Right lobe of liver (tissue), 6 donors: ENCODE results near the gene CFAP157. TPM values are rescaled to one million over a fixed set of nuclear protein-coding genes. Genes with fewer than 3 reads are reported as not detected.

Source experiments
- ATAC-seq, 4 donors: fragments of 200-7000 bp; cut with Tn5 transposase; one replicate each; pipeline ENCODE4 v1.9.1; 2020; ENCODE audit warnings: mild to moderate bottlenecking in 4 of 4, moderate library complexity in 4 of 4
- DNase-seq, 3 donors: peaks; one replicate each; pipeline ENCODE4 v3.0.0-alpha.2; 2020
- H3K27ac ChIP-seq, 3 donors: fragments of 200-600 bp; one replicate each; pipeline ENCODE4 v1.8.0; 2022
- H3K27me3 ChIP-seq, 2 donors: fragments of 200-600 bp; one replicate each; pipeline ENCODE4 v1.8.0; 2022
- H3K36me3 ChIP-seq, 4 donors: fragments of 200-600 bp; sonication (generic) in 1 of 4; one replicate each; pipeline versions ENCODE4 v1.5.1 to v1.8.0; 2017 to 2022; ENCODE audit warnings: control low read depth in 1 of 4
- H3K4me1 ChIP-seq, 4 donors: fragments of 200-600 bp; sonication (generic) in 1 of 4; one replicate each; pipeline versions ENCODE4 v1.5.1 to v1.8.0; 2017 to 2022; ENCODE audit warnings: control low read depth in 1 of 4
- H3K4me3 ChIP-seq, 3 donors: fragments of 200-600 bp; one replicate each; pipeline ENCODE4 v1.8.0; 2022
- H3K9me3 ChIP-seq, 4 donors: fragments of 200-600 bp; sonication (generic) in 1 of 4; one replicate each; pipeline versions ENCODE4 v1.5.1 to v1.8.0; 2017 to 2022; ENCODE audit warnings: control low read depth in 1 of 4
- CTCF ChIP-seq, 4 donors: fragments of 200-600 bp in 3 of 4; fragments of 450-650 bp in 1 of 4; IDR thresholded peaks; one replicate each; pipeline versions ENCODE4 v1.5.1 to v1.8.0; 2016 to 2022; ENCODE audit warnings: antibody characterized with exemption in 4 of 4, mild to moderate bottlenecking in 2 of 4
- POLR2A ChIP-seq: fragments of 450-650 bp; IDR thresholded peaks from one replicate; pipeline ENCODE4 v1.6.1; 2017; ENCODE audit warnings: antibody characterized with exemption, mild to moderate bottlenecking
- WGBS: methylation state at CpG from one replicate; pipeline ENCODE4 v1.1.6; 2018; ENCODE audit warnings: low coverage, low lambda C conversion rate; ENCODE audit not compliant: insufficient coverage; ENCODE audit errors: missing lambda C conversion rate; 5-methylcytosine and 5-hydroxymethylcytosine counted together
- intact Hi-C, 2 donors: fragments of 100-400 bp; cut with DNase I; formaldehyde crosslinking; loops; one replicate each; pipeline versions ENCODE4 v1.11.2 to v1.14.1; 2022
- total RNA-seq, 6 experiments: library from RNA; depleted of rRNA in 2 of 6; stranded (reverse); fragments of >200 nt in 2 of 6; fragmentation: NEBNext Ultra II Directional in 3 of 6; extraction: Animal tissue kit (Norgen Biotek cat#: 25700) in 3 of 6; gene quantifications; one replicate each; pipeline versions ENCODE4 v1.1.0 to v1.2.4, GENCODE V29; 2016 to 2023
- donor health status: DM: no; HTN: yes; CAD: no.
- donor health status: DM: no; HTN: no; CAD: no.
- donor health status: DM: no; HTN: no; CAD: no.
- donor health status: DM: no; HTN: yes; CAD: no.
- donor health status: DM: no; HTN: yes; CAD: no.

The CFAP157 gene
- total RNA-seq, 6 experiments from 2014 or later: 0.10 TPM; not detected in 5

GRCh38 chr9:127673234-127673633 lies 33.6 kb upstream of the CFAP157 start:
- no peaks in the 10 kb centered on the region for H3K4me1 ChIP-seq
- no peak overlapping the region for H3K27ac ChIP-seq
- no peaks in the 10 kb centered on the region for H3K27me3 ChIP-seq
- no peak overlapping the region for H3K4me3 ChIP-seq
- ATAC-seq: no peak
- TF ChIP-seq CTCF (IDR thresholded peaks at IDR 0.05) (no peak), POLR2A (no peak)
- no peak for DNase-seq
- intact Hi-C loops: no loop called here
- H3K36me3 ChIP-seq: no peaks in the 10 kb centered on the region
- no peaks in the 10 kb centered on the region for H3K9me3 ChIP-seq
- WGBS: 68% methylated on average over 4 of the region's 7 CpGs

- no peak for DNase-seq
- Histone ChIP-seq H3K4me3 (no peak overlapping the region), H3K4me1 (no peaks in the 10 kb centered on the region), H3K9me3 (no peaks in the 10 kb centered on the region), H3K27me3 (no peaks in the 10 kb centered on the region), H3K27ac (no peak overlapping the region), H3K36me3 (no peaks in the 10 kb centered on the region)
- ATAC-seq: no peak
- intact Hi-C loops: no loop called here
- 50% methylated on average over 2 of the region's 12 CpGs for WGBS
- TF ChIP-seq POLR2A (no peak), CTCF (IDR thresholded peaks at IDR 0.05) (no peak)
Measured at GRCh38 chr9:127676638-127677037, 30.1 kb upstream of the CFAP157 start.

GRCh38 chr9:127679506-127679905 lies 27.3 kb upstream of the CFAP157 start:
- H3K9me3 ChIP-seq: no peaks in the 10 kb centered on the region
- intact Hi-C loops: no loop called here
- no peak for TF ChIP-seq POLR2A
- no peak for TF ChIP-seq CTCF (IDR thresholded peaks at IDR 0.05)
- H3K36me3 ChIP-seq: no peaks in the 10 kb centered on the region
- no peaks in the 10 kb centered on the region for H3K4me1 ChIP-seq
- WGBS: 54% methylated on average over 2 of the region's 2 CpGs
- no peak overlapping the region for H3K27ac ChIP-seq
- no peak overlapping the region for H3K4me3 ChIP-seq
- no peak for ATAC-seq
- H3K27me3 ChIP-seq: no peaks in the 10 kb centered on the region
- DNase-seq: no peak

GRCh38 chr9:127680226-127680625 lies 26.6 kb upstream of the CFAP157 start:
- no peak overlapping the region for H3K4me3 ChIP-seq
- no peaks in the 10 kb centered on the region for H3K27me3 ChIP-seq
- DNase-seq (no peak), ATAC-seq (no peak)
- H3K4me1 ChIP-seq: no peaks in the 10 kb centered on the region
- intact Hi-C loops: no loop called here
- H3K36me3 ChIP-seq: no peaks in the 10 kb centered on the region
- no peak overlapping the region for H3K27ac ChIP-seq
- TF ChIP-seq POLR2A (no peak), CTCF (IDR thresholded peaks at IDR 0.05) (no peak)
- 90% methylated on average over 10 of the region's 11 CpGs for WGBS
- H3K9me3 ChIP-seq: no peaks in the 10 kb centered on the region

- no peak for TF ChIP-seq POLR2A
- TF ChIP-seq CTCF (IDR thresholded peaks at IDR 0.05): no peak
- no peak overlapping the region for H3K4me3 ChIP-seq
- no peaks in the 10 kb centered on the region for H3K27me3 ChIP-seq
- H3K9me3 ChIP-seq: no peaks in the 10 kb centered on the region
- no peaks in the 10 kb centered on the region for H3K4me1 ChIP-seq
- 90% methylated on average over 8 of the region's 9 CpGs for WGBS
- H3K27ac ChIP-seq: no peak overlapping the region
- ATAC-seq (no peak), DNase-seq (no peak)
- intact Hi-C loops: no loop called here
- H3K36me3 ChIP-seq: no peaks in the 10 kb centered on the region
Measured at GRCh38 chr9:127680846-127681245, 25.9 kb upstream of the CFAP157 start.
